GM21576 (cell line): ENCODE data around the gene PNPLA6.

Experiments
- ATAC-seq: cut with Tn5 transposase; IDR thresholded peaks from one replicate; pipeline ENCODE4 v1.9.1; 2021; ENCODE audit warnings: mild to moderate bottlenecking, moderate library complexity; ENCODE audit not compliant: unreplicated experiment

The PNPLA6 gene

GRCh38 chr19:7595466-7596133, 60.1 kb downstream of the PNPLA6 start, which contains the start of gene CAMSAP3:
Gene CAMSAP3 (plus strand): TSS chr19:7595863. CDS start chr19:7596003, 140 bp downstream.
- ATAC-seq = no peak

- ATAC-seq = no peak
These were observed 60.9 kb downstream of the PNPLA6 start for GRCh38 chr19:7596211-7596937.

GRCh38 chr19:7597689-7598088, 62.2 kb downstream of the PNPLA6 start:
- no peak for ATAC-seq

GRCh38 chr19:7598180-7598579, 62.7 kb downstream of the PNPLA6 start:
- ATAC-seq = no peak

GRCh38 chr19:7600721-7601120, 65.2 kb downstream of the PNPLA6 start:
- no peak for ATAC-seq

GRCh38 chr19:7602240-7602934, 66.9 kb downstream of the PNPLA6 start:
- no peak for ATAC-seq

GRCh38 chr19:7602935-7603497, 67.5 kb downstream of the PNPLA6 start:
- ATAC-seq = no peak

GRCh38 chr19:7603919-7604318, 68.4 kb downstream of the PNPLA6 start:
- no peak for ATAC-seq

- no peak for ATAC-seq
These were observed 70.1 kb downstream of the PNPLA6 start for GRCh38 chr19:7605490-7606222.

- no peak for ATAC-seq
These were observed 70.8 kb downstream of the PNPLA6 start for GRCh38 chr19:7606289-7606688.

- ATAC-seq = no peak
These were observed 71.8 kb downstream of the PNPLA6 start for GRCh38 chr19:7607212-7607873.

- ATAC-seq = no peak
These were observed 72.5 kb downstream of the PNPLA6 start for GRCh38 chr19:7607874-7608560.

- ATAC-seq = no peak
These were observed 75.1 kb downstream of the PNPLA6 start for GRCh38 chr19:7610491-7611240.
